ENCODE results near the gene TMEM190.

TMEM190 gene

DNA sequence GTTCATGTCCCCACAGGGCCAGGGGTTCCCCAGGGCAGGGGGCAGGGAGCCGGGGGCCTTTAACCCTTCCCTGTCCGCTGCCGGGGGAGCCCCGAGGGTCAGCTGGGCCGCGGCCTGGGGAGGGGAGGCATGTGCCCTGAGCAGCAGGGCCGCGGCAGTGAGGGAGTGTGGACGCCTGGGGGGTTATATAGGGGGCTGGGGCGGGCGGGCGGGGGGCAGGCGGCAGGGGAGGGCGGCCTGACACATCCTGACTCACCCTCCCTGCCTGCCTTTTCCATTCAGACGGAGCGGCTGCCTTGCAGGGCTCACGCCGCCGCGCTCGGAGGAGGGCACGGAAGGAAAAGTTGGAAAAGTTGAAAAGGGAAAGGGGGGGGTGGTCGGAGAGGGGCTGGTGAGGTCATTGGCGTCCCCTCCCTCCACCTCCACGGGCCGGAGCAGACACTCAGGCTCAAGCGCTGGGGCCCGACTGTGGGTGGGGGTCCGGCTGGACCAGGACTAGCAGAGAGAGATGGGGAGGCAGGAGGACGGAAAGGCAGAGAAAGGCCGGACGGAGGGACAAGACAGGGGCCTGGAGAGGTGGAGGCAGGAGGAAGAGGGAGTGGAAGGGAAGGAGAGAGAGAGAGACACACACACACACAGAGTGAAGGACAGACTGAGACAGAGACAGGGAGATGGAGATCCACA is 6.2 kb upstream of the TMEM190 start, which contains the start of gene IL11:
Gene IL11, minus strand, starts transcription at position 159 of the 684 bp plus-strand sequence. Its CDS starts 153 bp downstream, at position 6.
- TF ChIP-seq, protein P1, sequence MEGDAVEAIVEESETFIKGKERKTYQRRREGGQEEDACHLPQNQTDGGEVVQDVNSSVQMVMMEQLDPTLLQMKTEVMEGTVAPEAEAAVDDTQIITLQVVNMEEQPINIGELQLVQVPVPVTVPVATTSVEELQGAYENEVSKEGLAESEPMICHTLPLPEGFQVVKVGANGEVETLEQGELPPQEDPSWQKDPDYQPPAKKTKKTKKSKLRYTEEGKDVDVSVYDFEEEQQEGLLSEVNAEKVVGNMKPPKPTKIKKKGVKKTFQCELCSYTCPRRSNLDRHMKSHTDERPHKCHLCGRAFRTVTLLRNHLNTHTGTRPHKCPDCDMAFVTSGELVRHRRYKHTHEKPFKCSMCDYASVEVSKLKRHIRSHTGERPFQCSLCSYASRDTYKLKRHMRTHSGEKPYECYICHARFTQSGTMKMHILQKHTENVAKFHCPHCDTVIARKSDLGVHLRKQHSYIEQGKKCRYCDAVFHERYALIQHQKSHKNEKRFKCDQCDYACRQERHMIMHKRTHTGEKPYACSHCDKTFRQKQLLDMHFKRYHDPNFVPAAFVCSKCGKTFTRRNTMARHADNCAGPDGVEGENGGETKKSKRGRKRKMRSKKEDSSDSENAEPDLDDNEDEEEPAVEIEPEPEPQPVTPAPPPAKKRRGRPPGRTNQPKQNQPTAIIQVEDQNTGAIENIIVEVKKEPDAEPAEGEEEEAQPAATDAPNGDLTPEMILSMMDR (IDR thresholded peaks at IDR 0.05; ENCODE audit: low read depth, low read length, missing control alignments) = no peak
- in situ Hi-C loops (cut with HindIII; ENCODE audit: low sequenced_read_pairs) = no loop called here
- peak within 1 kb of the TSS; percentile 51 for H3K4me3 ChIP-seq (ENCODE audit: low read depth, low read length)
- no peak for DNase-seq (ENCODE audit: low read depth)

DNA sequence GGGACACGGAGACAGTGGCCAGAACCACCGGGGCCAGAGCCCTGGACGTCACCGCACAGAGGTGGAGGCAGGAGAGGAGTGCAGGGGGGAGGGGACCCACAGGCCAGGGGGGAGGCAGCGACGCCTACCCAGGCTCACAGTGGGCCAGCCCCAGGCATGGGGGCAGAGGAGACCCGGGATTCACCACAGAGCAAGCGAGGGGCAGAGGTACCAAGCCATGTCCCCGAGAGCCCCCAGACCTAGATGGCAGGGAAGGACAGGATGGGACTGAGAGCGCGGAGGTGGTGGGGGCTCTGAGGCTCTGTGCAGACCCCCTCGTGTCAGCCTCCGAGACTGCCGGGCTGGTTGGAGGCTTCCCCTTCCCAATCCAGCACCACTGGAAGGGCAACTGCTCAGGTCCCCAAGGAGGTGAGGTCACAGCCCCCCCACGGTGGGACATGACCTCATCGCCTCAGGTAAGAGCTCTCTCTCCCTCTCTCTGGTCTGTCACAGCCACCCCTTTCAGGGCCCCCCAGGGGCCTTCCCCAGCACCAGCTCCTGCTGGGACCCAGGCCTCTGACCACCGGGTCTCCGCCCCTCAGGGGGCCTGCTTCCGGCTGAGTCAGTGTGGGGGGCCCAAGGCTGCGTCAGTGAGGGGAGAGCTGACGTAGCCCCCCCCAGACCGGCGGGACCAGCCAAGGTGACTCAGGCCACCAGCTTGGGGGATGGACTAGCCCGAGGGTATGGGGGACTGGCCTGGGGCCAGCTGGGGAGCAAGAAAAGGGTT is 4.1 kb upstream of the TMEM190 start:
- TF ChIP-seq, protein P1 (IDR thresholded peaks at IDR 0.05; ENCODE audit: low read depth, low read length, missing control alignments) = no peak
- no peak for DNase-seq (ENCODE audit: low read depth)
- in situ Hi-C loops (cut with HindIII; ENCODE audit: low sequenced_read_pairs) = no loop called here
- H3K4me3 ChIP-seq (ENCODE audit: low read depth, low read length) = no peak overlapping the region

DNA sequence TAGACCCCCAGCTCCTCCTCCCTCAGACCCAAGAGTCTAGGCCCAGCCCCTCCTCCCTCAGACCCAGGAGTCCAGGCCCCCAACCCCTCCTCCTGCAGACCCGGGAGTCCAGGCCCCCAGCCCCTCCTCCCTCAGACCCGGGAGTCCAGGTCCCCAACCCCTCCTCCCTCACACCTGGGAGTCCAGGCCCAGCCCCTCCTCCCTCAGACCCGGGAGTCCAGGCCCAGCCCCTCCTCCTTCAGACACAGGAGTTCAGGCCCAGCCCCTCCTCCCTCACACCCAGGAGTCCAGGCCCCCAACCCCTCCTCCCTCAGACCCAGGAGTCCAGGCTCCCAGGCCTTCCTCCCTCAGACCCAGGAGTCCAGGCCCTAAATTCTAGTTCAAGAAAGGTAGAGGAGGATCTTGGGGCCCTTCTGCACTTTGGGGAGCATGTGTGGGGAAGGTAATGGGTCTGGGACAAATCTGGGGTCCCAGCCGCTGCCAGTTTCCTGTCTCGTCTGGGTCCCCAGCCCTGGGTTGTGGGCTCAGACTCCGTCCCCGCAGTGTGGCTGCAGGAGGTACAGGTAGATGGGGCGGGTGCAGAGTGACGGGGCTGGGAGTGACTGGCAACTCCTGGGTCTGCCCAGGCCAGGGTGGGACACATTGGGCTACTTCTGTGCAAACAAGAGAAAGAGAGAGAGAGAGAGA is 3.2 kb upstream of the TMEM190 start:
- H3K4me3 ChIP-seq (ENCODE audit: low read depth, low read length) = no peak overlapping the region
- DNase-seq (ENCODE audit: low read depth) = no peak
- TF ChIP-seq, protein P1 (IDR thresholded peaks at IDR 0.05; ENCODE audit: low read depth, low read length, missing control alignments) = no peak
- in situ Hi-C loops (cut with HindIII; ENCODE audit: low sequenced_read_pairs) = no loop called here

DNA sequence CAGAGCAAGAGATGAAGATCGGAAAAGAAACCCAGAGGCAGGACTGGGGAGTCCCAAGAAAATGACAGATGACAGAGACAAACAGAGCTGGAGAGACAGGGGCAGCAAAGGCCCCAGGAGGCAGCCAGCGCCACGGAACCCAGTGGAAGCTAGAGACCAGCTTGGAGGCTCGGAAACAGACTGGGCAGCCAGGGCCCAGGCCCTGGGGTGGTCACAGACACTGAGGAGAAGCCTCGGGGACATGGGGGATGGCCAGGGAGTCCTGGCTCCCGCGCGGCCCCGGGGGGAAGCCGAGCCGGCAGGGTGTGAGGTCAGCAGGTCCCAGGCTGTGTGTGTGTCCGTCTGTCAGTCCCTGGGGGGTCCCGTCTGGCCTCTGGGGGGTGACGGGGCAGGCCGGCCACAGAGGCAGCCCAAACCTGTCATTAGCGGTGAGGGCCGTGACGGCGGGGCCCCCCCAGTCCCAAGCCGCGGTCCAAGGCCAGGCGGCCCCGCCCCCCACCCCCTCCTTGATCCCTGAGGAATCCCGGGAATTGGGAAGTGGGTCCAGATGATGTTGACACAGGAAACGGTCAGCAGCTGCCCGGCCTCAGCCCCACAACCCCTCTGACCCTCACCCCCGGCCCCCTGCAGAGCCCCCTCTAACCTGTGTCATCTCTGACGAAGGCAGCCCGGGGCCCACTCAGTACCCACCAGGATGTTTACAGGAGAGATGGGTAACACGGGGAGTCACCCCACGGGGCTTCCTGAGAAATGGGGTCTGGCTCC is 2.5 kb upstream of the TMEM190 start:
- in situ Hi-C loops (cut with HindIII; ENCODE audit: low sequenced_read_pairs) = no loop called here
- TF ChIP-seq, protein P1 (IDR thresholded peaks at IDR 0.05; ENCODE audit: low read depth, low read length, missing control alignments) = no peak
- no peak for DNase-seq (ENCODE audit: low read depth)
- no peak overlapping the region for H3K4me3 ChIP-seq (ENCODE audit: low read depth, low read length)

GRCh38 chr19:55377356-55378131 is 918 bp downstream of the TMEM190 start:
- H3K4me3 ChIP-seq (ENCODE audit: low read depth, low read length) = no peak overlapping the region
- in situ Hi-C loops (cut with HindIII; ENCODE audit: low sequenced_read_pairs) = no loop called here
- TF ChIP-seq, protein P1 (IDR thresholded peaks at IDR 0.05; ENCODE audit: low read depth, low read length, missing control alignments) = no peak
- DNase-seq (ENCODE audit: low read depth) = no peak
